Measurements from ENCODE around the gene RGL1.
"Not testable (repeated sequence)": the region's sequence is repeated elsewhere in the genome, so short reads cannot be mapped to it uniquely, and the experiment has no call there.

Gene RGL1

DNA sequence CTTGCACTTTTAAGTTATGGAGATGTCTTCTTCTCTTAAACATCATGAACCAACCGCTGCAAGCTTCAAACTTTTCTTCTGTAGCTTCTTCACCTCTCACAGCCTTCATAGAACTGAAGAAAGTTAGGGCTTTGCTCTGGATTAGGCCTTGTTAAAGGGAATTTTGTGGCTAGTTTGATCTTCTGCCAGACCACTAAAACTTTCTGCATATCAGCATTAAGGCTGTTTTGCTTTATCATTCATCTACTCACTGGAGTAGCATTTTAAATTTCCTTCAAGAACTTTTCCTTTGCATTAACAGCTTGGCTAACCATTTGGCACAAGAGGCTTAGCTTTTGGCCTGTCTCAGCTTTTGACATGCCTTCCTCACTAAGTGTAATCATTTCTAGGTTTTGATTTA lies 43.0 kb upstream of the RGL1 start:
- Histone ChIP-seq H3K27ac (no peak overlapping the region), H3K36me3 (no peaks in the 10 kb centered on the region), H3K4me1 (no peaks in the 10 kb centered on the region), H3K9me3 (peaks cover 0 to 22% (median 0%) of the 10 kb centered on the region in 3 donors), H3K27me3 (no peaks in the 10 kb centered on the region), H3K4me3 (no peak overlapping the region)
- no peak for DNase-seq
- intact Hi-C loops (cut with DNase I; ENCODE audit: low total_unique reads) = no loop called here
- TF ChIP-seq, protein P1, sequence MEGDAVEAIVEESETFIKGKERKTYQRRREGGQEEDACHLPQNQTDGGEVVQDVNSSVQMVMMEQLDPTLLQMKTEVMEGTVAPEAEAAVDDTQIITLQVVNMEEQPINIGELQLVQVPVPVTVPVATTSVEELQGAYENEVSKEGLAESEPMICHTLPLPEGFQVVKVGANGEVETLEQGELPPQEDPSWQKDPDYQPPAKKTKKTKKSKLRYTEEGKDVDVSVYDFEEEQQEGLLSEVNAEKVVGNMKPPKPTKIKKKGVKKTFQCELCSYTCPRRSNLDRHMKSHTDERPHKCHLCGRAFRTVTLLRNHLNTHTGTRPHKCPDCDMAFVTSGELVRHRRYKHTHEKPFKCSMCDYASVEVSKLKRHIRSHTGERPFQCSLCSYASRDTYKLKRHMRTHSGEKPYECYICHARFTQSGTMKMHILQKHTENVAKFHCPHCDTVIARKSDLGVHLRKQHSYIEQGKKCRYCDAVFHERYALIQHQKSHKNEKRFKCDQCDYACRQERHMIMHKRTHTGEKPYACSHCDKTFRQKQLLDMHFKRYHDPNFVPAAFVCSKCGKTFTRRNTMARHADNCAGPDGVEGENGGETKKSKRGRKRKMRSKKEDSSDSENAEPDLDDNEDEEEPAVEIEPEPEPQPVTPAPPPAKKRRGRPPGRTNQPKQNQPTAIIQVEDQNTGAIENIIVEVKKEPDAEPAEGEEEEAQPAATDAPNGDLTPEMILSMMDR (IDR thresholded peaks at IDR 0.05) = no peak

DNA sequence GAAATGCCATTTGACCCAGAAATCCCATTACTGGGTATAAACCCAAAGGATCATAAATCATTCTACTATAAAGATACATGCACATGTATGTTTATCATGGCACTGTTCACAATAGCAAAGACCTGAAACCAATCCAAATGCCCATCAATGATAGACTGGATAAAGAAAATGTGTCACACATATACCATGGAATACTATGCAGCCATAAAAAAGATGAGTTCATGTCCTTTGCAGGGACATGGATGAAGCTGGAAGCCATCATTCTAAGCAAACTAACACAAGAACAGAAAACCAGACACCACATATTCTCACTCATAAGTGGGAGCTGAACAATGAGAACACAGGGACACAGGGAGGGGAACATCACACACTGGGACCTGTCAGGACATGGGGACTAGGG lies 42.1 kb upstream of the RGL1 start:
- intact Hi-C loops (cut with DNase I; ENCODE audit: low total_unique reads) = not testable (repeated sequence)

DNA sequence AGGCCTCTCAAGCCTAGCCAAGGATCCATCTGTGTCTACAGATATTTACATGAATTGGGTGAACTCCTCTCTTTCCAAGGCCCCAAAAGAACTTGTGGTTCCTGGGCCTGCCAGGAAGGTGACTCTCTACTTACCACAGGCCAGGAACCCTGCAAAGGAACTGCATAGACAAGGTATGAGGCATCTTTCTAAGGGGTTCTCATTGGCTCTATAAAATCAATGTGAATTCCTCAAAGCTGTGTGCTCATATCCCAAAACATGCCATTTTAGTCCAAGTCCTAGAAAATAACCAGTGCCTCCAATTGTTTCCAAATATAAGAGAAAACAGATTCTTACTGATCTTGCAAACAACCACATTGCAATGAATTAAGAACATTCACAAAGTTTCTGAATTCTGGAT lies 39.9 kb upstream of the RGL1 start:
- intact Hi-C loops (cut with DNase I; ENCODE audit: low total_unique reads) = no loop called here
- H3K36me3 ChIP-seq = no peaks in the 10 kb centered on the region
- no peaks in the 10 kb centered on the region for H3K27me3 ChIP-seq
- H3K27ac ChIP-seq = no peak overlapping the region
- TF ChIP-seq, protein P1 (IDR thresholded peaks at IDR 0.05) = no peak
- DNase-seq = no peak
- H3K4me1 ChIP-seq = no peaks in the 10 kb centered on the region
- peaks cover 0 to 22% (median 0%) of the 10 kb centered on the region in 3 donors for H3K9me3 ChIP-seq
- no peak overlapping the region for H3K4me3 ChIP-seq

More for the DNA sequence above, 42.1 kb upstream of the RGL1 start:
- peaks cover 0 to 22% (median 0%) of the 10 kb centered on the region in 3 donors for H3K9me3 ChIP-seq
- not testable (repeated sequence) for H3K27ac ChIP-seq, H3K4me3 ChIP-seq, H3K27me3 ChIP-seq, DNase-seq, H3K36me3 ChIP-seq, H3K4me1 ChIP-seq

DNA sequence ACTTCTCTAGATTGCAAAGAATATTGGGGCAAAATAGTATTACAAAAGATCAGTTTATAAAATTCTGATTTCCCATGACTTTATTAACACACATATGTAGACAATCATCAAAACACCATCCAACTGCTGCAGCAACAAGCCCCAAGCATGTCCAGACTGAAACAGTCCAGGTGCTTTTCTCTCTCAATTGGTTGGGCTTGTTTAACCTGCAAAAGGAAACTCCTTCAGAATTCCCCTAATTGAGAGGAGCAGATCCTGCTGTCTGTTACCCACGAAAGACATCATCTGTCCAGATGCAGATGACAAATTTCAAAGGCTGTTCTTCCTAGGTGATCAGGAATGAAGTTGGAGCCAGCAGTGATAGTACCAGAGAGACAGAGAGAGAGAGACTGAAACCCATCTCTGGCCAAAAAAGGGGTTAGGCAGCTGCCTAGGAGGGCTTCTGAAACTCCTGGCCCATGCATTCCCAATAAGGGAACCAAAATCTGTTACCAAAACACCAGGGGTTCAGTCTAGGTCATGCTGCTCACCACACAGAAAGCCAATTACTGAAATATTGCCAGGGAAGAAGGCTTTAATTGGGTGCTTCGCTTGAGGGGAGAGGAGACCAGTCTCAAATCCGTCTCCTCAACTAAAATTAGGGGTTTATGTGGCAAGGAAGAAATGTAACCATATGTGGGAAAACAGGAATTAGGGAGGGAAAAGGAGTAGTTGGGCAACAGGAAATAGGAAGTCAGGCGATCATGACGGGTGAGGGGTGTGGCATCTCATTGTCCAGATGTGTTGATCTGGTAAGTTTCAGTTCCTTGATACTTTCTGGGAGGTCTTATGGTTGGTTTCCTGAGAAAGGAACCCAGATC lies 34.7 kb upstream of the RGL1 start:
- Histone ChIP-seq H3K36me3 (no peaks in the 10 kb centered on the region), H3K9me3 (no peaks in the 10 kb centered on the region), H3K4me3 (no peak overlapping the region), H3K4me1 (no peaks in the 10 kb centered on the region), H3K27me3 (no peaks in the 10 kb centered on the region), H3K27ac (no peak overlapping the region)
- intact Hi-C loops (cut with DNase I; ENCODE audit: low total_unique reads) = no loop called here
- DNase-seq = no peak
- TF ChIP-seq, protein P1 (IDR thresholded peaks at IDR 0.05) = no peak

DNA sequence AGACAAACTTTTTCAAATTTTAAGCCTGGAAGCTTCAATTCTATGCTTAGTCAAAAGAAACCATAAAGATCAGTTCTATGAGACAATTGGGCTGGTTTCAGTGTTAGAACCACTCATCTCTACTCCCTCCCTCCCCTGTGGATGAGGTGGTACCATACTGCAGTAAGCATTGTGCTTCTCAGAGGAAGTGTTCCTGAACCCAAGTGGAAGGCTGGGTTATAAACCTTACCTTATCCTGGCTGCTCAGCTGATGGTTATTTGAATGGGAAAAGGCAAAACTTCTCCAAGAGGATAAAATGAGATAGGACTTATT lies 34.1 kb upstream of the RGL1 start:
- intact Hi-C loops (cut with DNase I; ENCODE audit: low total_unique reads) = no loop called here
- no peak overlapping the region for H3K4me3 ChIP-seq
- no peaks in the 10 kb centered on the region for H3K36me3 ChIP-seq
- TF ChIP-seq, protein P1 (IDR thresholded peaks at IDR 0.05) = no peak
- no peaks in the 10 kb centered on the region for H3K27me3 ChIP-seq
- H3K27ac ChIP-seq = no peak overlapping the region
- no peaks in the 10 kb centered on the region for H3K4me1 ChIP-seq
- H3K9me3 ChIP-seq = no peaks in the 10 kb centered on the region
- no peak for DNase-seq

DNA sequence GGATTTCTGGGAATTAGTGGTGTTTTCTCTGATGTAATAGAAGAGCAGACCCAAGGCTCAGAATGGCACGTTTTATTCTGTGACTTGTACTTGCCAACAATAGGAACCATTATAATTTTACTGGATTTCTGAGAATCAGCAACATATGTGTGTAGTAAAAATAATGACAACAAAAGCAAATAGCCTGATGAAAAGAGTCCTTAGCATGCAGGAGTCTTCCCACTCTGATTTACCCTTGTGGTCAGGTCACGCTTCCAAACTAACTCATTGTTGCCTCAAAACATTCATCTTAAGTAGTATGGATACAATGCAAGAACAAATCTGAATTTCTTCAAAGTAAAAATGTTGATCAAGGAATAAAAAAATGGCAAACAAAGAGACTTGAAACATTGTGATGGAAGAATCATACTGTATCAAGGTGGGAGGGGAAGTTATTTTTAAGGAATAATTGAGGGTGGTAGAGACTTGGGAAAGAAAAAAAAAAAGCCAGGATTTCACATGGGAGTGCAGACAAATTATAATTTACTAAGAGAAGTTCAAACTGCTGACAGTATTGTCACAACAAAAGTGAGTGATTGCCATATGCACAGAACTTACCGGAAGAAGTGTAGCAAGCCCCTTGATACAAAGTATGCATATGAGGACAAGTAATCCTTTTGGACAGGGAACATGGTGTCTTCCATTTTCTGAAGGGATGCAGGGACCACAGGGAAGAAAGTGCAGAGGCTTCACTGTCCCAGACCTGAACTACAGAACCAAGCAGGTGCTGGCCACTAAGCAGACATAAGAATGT lies 31.2 kb upstream of the RGL1 start:
- TF ChIP-seq, protein P1 (IDR thresholded peaks at IDR 0.05) = no peak
- intact Hi-C loops (cut with DNase I; ENCODE audit: low total_unique reads) = no loop called here
- no peak overlapping the region for H3K27ac ChIP-seq
- no peaks in the 10 kb centered on the region for H3K27me3 ChIP-seq
- H3K9me3 ChIP-seq = no peaks in the 10 kb centered on the region
- no peak for DNase-seq
- no peaks in the 10 kb centered on the region for H3K4me1 ChIP-seq
- no peak overlapping the region for H3K4me3 ChIP-seq
- H3K36me3 ChIP-seq = no peaks in the 10 kb centered on the region

All from tibial artery (tissue), 4 donors.